ENCODE measurements around the gene KMT2E.

DNA sequence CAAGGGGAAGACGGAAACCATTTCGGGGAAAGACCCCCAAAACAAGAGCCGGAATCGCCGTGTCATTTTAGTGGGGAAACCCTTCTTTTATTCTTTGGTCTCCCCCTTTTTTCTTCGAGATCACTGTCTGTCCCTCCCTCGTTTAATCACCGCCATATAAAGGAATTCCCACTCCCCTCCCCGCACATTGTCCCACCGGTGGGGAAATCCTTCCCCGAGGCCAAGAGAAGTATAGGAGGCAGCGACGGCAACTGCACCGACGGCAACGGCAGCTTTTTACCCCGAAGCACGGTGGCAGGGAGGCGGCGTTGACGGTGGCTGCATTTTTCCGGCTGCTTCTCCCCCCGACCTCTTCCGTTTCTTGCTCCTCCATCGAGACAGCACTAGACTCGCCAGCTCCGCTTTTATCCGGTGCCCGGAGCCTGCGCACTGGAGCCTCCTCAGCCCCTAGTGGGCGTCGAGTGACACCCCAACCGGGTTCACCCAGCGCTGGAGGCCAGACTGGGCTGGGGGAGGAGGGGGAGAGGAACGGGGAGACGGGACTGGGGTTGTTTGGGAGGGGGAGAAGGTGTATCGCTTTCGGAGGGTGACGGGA, 687 bp upstream of the KMT2E start:
- TF ChIP-seq, protein P1, sequence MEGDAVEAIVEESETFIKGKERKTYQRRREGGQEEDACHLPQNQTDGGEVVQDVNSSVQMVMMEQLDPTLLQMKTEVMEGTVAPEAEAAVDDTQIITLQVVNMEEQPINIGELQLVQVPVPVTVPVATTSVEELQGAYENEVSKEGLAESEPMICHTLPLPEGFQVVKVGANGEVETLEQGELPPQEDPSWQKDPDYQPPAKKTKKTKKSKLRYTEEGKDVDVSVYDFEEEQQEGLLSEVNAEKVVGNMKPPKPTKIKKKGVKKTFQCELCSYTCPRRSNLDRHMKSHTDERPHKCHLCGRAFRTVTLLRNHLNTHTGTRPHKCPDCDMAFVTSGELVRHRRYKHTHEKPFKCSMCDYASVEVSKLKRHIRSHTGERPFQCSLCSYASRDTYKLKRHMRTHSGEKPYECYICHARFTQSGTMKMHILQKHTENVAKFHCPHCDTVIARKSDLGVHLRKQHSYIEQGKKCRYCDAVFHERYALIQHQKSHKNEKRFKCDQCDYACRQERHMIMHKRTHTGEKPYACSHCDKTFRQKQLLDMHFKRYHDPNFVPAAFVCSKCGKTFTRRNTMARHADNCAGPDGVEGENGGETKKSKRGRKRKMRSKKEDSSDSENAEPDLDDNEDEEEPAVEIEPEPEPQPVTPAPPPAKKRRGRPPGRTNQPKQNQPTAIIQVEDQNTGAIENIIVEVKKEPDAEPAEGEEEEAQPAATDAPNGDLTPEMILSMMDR (IDR thresholded peaks at IDR 0.05) = peak; percentile 39
- TF ChIP-seq ZFX (IDR thresholded peaks at IDR 0.05; ENCODE audit: borderline replicate concordance) = no peak
